NOMO-1 (cell line): ENCODE data around the gene CLSTN1.

ENCODE experiments used
- DNase-seq, 2 experiments: peaks; one replicate each; lab custom pipeline; 2025; ENCODE audit not compliant: unreplicated experiment in 2 of 2; lab: John Stamatoyannopoulos, UW

Gene CLSTN1

GRCh38 chr1:9689011-9689706, 134.6 kb downstream of the CLSTN1 start:
- DNase-seq, result no peak

- DNase-seq, result no peak
These were observed 135.2 kb downstream of the CLSTN1 start for GRCh38 chr1:9688599-9688998.

DNA sequence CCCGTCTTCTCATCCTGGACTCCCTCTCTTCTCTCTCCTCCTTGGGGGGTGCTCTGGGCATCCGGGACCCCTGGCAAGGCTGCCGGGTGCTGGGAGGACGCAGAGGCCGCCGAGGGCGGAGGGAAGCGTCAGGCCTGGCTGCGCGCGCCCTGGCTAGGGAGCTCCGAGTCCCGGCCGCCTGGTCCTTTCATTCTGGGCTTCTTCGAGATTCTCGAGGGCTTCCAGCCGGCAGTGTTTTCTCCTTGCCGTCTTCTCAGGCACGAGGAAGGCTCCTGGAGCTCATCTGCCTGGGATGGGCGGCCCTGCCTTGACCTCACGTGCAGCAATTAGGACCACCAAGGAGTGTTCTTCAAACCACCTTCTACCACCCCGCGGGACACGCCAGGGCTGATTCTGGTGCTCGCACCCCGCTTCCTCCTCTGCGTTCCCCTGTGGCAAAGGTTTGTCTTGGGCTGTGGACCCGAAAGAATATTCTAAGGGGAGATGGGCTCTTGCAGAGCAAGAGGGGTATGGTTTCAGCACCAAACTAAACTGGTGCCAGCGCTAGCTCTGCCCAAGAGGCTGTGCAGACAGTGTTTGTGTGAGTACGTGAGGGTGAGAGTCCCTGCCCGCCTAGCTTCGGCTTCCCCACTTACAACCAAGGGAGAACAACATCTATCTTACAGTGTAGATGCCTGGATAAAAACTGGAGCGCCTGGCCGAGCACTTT, 135.7 kb downstream of the CLSTN1 start:
- no peak for DNase-seq

DNA sequence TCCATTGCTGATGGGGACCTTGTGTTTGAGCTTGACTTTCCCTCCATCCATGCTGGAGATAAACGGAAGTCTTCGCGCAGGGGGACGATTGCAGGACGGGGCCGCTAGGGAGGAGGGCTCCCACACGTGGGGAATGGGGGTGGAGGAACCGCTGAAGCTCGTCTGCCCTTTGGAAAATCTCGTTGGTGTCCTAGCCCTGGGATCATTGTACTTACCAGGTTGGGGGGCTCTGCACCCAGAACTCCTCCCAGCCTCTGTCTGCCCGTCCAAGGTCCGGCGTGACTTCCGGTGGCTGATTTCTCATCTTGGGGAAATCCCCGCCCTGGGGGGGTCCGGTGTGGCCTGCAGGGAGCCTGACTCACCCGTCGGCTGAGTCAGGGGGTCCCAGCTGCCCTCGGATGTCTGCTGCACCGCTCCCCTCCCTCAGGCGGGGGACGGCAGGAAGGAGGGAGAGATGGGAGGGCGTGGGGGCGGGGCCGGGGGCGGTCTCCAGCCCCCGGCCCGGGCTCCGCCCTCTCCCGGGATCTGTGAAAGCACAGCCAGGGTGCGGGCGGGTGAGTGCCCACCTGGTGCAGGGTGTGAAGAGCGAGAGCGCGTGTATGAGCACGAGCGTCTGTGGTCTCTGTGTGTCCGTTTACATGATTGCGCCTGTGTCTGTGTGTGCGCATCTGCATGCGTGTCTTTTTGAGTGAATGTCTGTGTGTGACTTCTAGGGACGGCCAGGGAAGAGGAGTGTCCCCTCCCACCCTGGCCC, 136.5 kb downstream of the CLSTN1 start:
- no peak for DNase-seq

DNA sequence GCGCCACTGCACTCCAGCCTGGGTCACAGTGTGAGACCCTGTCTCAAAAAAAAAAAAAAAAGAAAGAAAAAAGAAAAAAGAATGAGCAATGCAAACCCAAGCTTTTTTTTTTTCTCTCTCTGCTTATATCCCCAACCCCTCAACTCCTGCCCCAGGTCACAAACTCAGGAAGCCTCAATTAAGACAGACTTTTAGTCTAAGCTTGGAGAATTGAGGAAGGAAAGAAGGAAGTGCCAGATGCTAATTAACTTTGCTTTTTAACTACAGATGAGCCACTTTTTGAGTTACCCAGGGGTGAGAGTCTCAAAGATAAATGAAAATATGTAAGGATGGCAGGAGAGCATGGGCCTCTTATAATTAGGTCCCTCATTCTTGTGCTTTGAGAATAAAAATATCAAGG, 139.0 kb downstream of the CLSTN1 start:
- DNase-seq, result peak; percentile 52 to 66

DNA sequence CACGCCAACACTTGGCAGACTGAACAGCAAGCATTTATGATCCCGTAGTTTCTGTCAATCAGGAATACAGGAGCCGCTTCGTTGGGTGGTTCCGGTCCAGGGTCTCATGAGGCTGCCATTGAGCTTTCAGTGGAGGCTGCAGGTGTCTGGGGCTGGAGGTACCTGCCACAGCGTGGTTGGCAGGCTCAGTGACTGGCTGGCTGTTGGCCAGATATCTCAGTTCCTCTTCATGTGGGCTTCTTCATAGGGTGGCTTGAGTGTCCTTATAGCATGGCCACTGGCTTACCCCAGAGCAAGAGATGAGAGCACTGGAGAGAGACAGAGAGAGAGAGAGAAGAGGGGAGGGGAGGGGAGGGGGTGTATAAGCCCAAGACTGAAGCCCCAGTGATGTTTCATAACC, 142.9 kb downstream of the CLSTN1 start:
- no peak for DNase-seq

GRCh38 chr1:9680091-9680490, 143.7 kb downstream of the CLSTN1 start:
- no peak for DNase-seq
